Daoy (cell line): Measurements from ENCODE around the gene RND1. TPM values are rescaled to one million over a fixed set of nuclear protein-coding genes. Genes with fewer than 3 reads are reported as not detected.
"Not testable (repeated sequence)": the region's sequence is repeated elsewhere in the genome, so short reads cannot be mapped to it uniquely, and the experiment has no call there.

Experiments
- DNase-seq: peaks from one replicate; pipeline ENCODE4 v3.0.0-alpha.2; 2015; ENCODE audit warnings: low read depth
- total RNA-seq: library from RNA; depleted of rRNA; stranded (reverse); fragments of >200 nt; shearing (Covaris generic); gene quantifications from 2 replicates; pipeline ENCODE4 v1.2.3, GENCODE V29; 2014

The RND1 gene
- total RNA-seq, 1 experiment from 2014 or later: 4.7 TPM

DNA sequence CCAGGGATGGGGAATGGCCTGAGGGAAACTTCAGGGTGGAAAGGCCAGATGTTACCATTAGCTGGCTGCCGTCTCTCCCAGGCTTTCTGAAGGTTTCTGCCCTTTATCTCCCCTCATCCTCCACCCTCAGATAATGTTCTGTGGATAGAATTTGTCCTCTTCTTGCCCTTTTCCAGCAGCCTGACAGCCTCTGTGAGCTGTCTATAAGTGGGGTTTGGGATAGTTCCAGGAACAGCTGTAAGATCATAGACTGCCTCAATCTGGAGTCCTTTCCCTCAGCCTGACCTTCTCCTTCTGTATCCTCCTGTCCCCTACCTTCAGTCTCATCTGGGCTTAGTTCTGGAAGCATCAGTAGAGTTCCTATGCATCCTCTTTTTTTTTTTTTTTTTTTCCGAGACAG is 2.8 kb upstream of the RND1 start:
- DNase-seq: no peak

GRCh38 chr12:48866052-48866711 is 512 bp upstream of the RND1 start:
- no peak for DNase-seq

GRCh38 chr12:48863291-48863690 is 2.4 kb downstream of the RND1 start:
- DNase-seq: no peak

DNA sequence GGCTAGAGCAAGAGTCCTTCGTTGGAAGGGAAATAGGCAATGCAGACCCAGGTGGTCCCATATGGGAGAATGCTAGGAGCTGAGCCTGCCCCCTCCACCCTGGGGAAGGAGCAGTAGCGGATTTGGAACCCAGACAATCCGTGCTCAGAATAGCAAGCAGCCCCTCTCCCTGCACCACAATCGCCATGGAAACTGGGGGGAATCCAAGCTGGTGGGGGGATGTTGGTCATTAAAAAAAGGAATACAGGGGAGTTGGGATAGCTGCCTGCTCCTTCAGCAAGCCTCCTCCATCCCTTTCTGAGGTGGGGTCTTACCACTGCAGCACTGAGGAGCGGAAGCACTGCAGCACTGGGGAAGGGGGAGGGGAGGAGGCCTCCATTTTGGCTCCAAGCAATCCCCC is 2.9 kb downstream of the RND1 start:
- no peak for DNase-seq

GRCh38 chr12:48861111-48861510 is 4.6 kb downstream of the RND1 start:
- no peak for DNase-seq

GRCh38 chr12:48860236-48860635 is 5.4 kb downstream of the RND1 start:
- DNase-seq: not testable (repeated sequence)

DNA sequence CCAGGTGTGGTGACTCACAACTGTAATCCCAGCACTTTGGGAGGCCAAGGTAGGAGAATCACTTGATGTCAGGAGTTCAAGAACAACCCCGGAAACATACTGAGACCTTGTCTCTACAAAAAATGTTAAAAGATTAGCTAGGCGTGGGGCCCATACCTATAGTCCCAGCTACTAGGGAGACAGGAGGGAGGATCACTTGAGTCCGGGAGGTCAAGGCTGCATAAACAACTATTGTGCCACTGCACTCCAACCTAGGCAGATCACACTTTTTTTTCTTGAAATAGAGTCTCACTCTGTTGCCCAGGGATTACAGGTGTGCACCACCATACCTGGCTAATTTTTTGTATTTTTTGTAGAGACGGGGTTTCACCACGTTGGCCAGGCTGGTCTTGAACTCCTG is 6.1 kb downstream of the RND1 start:
- DNase-seq: no peak

DNA sequence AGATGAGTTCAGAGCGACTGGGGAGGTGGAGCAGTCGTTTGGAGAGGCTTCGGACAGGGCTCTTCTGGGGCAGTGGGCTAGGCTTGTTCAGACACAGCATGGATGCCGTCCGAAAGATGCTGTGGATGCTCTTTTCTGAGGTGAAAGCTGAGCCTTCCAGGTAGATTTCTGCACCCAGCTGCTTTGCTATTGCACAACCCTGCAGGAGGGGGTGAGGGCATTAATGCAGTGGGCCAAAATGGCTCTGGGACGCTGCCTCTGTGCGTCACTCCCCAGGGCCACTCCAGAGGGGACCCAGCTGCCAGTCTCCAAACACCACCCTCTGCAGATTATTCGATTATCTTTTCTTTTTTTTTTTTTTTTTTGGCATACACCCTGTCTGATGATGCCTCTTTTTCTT is 7.6 kb downstream of the RND1 start:
- DNase-seq: no peak

DNA sequence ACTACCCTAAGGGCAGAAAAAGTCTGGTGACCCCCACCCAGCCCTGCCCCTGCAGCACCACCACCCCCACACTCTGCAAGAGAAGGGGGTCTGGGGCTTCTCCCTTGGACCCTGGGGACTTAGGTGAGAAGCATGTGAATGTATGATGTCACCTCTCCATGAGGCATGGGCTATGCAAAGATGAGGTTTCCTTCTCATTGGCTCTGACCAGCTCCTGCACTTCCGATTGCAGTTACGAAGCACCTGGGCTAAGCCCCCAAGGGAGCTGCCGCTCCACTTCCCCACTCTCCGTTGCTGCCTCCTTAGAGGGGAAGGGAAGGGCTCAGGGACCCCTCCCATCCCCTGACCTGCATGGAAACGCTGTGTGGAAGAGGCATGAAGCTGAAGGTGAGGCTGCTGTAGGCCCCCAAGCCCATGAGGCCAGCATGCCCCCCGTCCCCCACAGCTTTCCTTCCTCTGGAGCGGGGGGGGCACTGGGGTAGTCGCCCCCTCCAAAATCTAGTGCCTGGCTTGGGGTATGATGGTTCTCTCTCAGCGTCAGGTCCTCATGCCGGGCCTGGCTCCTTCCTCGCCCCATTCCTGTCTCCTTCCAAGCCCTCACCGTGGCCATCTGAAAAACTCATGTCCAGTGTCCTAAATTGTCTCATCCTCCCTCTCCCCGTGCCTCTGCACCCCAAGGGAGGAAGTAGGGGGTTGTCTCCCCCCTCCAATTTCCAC is 8.2 kb downstream of the RND1 start:
- no peak for DNase-seq

DNA sequence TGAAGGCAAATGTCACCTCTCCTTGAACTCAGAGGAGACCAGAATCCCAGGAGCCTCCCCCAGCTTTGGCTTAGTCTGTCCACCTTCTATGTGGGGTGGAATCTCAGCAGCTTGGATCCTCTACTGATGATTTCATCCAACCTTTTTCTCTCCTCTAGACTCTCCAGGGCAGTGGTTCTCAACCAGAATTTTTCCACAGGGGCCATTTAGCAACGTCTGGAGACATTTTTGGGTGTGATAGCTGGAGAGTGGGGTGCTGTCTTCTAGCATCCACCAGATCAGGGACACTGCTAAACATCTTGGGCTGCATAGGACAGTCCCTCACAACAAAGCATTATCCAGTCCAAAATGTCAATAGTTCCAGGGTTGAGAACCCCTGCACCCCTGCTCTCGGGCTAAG is 9.3 kb downstream of the RND1 start:
- DNase-seq: no peak

DNA sequence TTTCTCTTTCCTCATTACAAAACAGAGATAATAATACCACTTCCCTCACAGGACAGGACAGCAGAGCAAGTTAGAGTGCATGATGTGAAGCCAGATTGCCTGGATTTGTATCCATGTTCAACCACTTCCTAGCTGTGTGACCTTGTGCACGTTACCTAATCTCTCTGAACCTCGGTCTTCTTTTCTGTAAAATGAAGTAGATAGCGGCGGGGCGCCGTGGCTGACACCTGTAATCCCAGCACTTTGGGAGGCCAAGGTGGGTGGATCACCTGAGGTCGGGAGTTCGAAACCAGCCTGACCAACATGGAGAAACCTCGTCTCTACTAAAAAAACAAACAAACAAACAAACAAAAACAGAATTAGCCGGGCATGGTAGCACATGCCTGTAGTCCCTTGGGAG is 10.7 kb downstream of the RND1 start:
- DNase-seq: not testable (repeated sequence)

GRCh38 chr12:48854488-48854887 is 11.2 kb downstream of the RND1 start:
- DNase-seq: no peak

GRCh38 chr12:48852734-48853688 is 12.7 kb downstream of the RND1 start:
- DNase-seq: peak; percentile 86

- peak; percentile 99 for DNase-seq
Measured at GRCh38 chr12:48851883-48852733, 13.6 kb downstream of the RND1 start, which contains the start of gene DDX23. DDX23 (minus strand) TSS chr12:48852163; CDS start chr12:48845782, 6,381 bp downstream.

GRCh38 chr12:48842021-48842420 is 23.6 kb downstream of the RND1 start:
- not testable (repeated sequence) for DNase-seq

DNA sequence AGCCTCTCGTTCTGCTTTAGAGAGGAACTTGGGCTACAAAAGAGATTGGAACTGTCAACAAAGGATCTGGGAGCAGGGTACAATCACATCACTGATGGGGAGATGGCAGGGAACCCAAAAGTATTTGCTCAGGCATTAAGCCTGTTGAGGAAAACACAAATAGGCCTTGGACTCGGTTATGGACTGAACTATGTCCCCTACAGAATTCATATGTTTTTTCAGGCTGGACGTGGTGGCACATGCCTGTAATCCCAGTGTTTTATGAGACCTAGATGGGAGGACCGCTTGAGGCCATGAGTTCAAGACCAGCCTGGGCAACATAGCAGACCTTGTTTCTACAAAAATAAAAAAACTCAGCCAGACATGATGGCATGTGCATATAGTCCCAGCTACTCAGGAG is 27.6 kb downstream of the RND1 start:
- no peak for DNase-seq

DNA sequence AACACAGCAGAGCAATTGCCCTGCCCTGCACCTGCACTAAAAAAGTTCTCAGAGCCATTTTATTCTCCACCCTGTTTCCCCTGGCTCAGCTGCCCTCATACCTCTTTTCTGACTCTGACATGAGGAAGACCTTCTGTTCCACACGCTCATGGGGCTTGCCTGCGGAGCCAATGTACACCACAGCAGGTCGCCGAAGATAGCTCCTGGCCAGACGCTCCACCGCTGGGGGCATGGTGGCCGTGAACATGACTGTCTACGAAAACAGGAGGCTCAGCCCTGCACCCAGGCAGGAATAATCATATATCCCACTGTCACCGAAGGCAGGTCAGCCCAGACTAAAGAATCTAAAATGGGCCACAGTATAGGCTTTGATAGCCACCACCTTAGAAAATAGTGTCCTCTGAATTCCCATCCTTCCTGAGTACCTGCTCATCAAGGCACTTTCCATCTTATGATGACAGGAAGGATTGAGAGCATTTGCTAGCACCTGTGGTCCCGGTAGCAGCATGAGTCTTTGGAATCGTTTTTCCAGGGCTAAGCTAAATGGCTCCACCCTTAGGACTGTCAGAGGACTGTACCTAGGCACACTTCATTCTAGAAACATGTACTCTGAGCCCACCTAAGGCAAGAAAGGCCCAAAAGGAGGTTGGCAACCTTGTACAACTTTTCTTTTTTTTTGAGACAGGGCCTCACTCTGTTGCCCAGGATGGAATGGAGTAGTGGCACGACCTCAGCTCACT is 33.2 kb downstream of the RND1 start:
- DNase-seq: no peak

DNA sequence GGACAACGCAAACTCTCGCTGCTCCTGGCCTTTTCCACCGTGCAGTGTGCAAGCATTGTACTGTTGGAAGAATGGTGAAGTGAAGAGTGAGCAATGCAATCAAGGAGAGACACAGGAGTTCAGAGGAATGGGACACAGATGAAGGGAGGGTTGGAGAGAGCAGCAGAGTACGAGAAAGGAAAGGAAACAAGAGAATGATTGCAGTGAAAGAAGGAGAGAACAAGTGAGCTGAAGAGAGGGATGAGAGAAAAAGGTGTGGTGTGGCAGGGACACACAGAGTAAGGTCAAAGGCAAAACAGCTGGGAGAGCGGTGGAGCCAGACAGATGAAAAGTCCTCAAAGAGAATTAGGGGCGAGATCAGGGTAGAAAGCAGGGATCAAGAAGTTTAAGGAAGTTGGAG is 34.4 kb downstream of the RND1 start:
- no peak for DNase-seq

GRCh38 chr12:48828841-48829575 is 36.7 kb downstream of the RND1 start:
- DNase-seq: no peak

GRCh38 chr12:48828293-48828692 is 37.4 kb downstream of the RND1 start:
- DNase-seq: no peak
